ENCODE results near the gene G3BP1. TPM values are rescaled to one million over a fixed set of nuclear protein-coding genes. Genes with fewer than 3 reads are reported as not detected.

The G3BP1 gene
- total and polyA plus RNA-seq, 9 of the 15 experiments (the other 6 are each of a cell fraction or from before 2014, with no cell fraction given): 54.7 to 264 (median 105) TPM

DNA sequence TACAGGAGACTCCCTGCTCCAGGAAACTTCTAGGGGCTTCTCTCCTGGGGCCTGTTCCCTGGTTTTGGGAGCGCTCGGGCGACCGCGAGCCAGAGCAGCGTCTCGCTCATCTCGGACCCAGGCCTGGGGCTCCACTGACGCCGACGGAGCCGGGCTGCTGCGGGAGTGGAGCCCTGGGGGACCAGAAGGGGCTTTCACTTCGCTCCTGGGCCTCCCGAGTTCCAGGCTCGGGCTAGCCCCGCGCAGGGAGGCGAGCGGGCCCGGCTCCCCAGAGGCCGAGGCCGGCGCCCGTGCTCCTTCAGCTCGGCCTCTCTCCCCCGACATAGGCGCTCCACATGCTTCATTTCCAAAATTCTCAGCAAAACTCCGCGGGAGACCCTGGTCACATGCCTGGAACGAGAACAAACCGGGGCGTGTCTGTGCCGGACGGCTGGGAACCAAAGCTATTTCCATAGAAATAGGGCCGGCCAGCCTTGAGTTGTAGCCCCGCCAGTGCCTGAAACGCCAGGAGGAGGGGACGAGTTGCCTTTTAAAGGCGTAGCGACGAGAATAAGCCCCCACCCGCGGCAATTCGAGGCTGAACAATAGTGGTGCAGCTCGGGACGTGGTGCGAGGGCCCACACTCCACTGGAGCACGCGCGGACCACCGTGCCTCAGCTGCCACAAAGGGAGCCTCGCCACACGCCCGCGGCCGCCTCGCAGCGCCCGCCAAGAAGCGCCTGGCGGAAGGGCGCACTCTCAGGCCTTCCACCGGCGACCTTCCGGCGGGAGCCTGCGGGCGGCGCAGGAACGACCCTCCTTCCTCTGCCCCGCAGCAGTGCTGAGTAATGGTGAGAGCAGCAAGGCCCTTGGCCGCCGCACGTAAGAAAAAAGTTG, 1.1 kb upstream of the G3BP1 start (continued):
- TF ChIP-seq ATF6 (CRISPR knock-in tag; IDR thresholded peaks at IDR 0.05) (peak; percentile 57; the same call in 1 of the 2 replicates), MTA3 (IDR thresholded peaks at IDR 0.05; ENCODE audit: borderline replicate concordance) (no peak), ETV5 (CRISPR knock-in tag; IDR thresholded peaks at IDR 0.05; ENCODE audit: low read depth) (no peak), CEBPB (tag; IDR thresholded peaks at IDR 0.05) (no peak), PHF8 (IDR thresholded peaks at IDR 0.05; ENCODE audit: borderline replicate concordance, low read length) (peak; percentile 84), ZNF764 (CRISPR knock-in tag; IDR thresholded peaks at IDR 0.05; ENCODE audit: low read depth) (peak; percentile 53; the same call in 1 of the 2 replicates), ZNF583 (CRISPR knock-in tag; IDR thresholded peaks at IDR 0.05) (no peak; the same call in 1 of the 2 replicates), POLR2A (conservative IDR thresholded peaks at IDR 0.05) (0 out of 2 replicates have a peak, but pooled peaks have one; percentile 86), DACH1 (IDR thresholded peaks at IDR 0.05; ENCODE audit: partially characterized antibody) (no peak), ZZZ3 (IDR thresholded peaks at IDR 0.05) (0 out of 2 replicates have a peak, but pooled peaks have one; percentile 23), ZFX (CRISPR knock-in tag; IDR thresholded peaks at IDR 0.05) (peak; percentile 100), SIN3A (IDR thresholded peaks at IDR 0.05; ENCODE audit: borderline replicate concordance in 2 of 2, control insufficient read depth in 1 of 2, low read depth in 2 of 2, low read length in 2 of 2) (peak in 1 of 2 experiments; percentile 36; a peak in 1 of 4 replicates), HDAC1 (IDR thresholded peaks at IDR 0.05) (0 out of 4 replicates have a peak, but pooled peaks of 1 of the 2 experiments have one; percentile 22), GABPB1 (CRISPR knock-in tag; IDR thresholded peaks at IDR 0.05) (peak; percentile 82), SMAD4 (CRISPR knock-in tag; conservative IDR thresholded peaks at IDR 0.05) (peak; percentile 80)
- TF ChIP-seq, protein P1, sequence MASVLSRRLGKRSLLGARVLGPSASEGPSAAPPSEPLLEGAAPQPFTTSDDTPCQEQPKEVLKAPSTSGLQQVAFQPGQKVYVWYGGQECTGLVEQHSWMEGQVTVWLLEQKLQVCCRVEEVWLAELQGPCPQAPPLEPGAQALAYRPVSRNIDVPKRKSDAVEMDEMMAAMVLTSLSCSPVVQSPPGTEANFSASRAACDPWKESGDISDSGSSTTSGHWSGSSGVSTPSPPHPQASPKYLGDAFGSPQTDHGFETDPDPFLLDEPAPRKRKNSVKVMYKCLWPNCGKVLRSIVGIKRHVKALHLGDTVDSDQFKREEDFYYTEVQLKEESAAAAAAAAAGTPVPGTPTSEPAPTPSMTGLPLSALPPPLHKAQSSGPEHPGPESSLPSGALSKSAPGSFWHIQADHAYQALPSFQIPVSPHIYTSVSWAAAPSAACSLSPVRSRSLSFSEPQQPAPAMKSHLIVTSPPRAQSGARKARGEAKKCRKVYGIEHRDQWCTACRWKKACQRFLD (CRISPR knock-in tag; IDR thresholded peaks at IDR 0.05): peak; percentile 78; the same call in 1 of the 2 replicates
- TF ChIP-seq, protein P2, sequence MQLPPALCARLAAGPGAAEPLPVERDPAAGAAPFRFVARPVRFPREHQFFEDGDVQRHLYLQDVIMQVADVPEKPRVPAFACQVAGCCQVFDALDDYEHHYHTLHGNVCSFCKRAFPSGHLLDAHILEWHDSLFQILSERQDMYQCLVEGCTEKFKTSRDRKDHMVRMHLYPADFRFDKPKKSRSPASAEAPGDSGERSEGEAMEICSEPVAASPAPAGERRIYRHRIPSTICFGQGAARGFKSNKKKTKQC (CRISPR knock-in tag; IDR thresholded peaks at IDR 0.05): 0 out of 2 replicates have a peak, but pooled peaks have one; percentile 79
- TF ChIP-seq, protein P3, sequence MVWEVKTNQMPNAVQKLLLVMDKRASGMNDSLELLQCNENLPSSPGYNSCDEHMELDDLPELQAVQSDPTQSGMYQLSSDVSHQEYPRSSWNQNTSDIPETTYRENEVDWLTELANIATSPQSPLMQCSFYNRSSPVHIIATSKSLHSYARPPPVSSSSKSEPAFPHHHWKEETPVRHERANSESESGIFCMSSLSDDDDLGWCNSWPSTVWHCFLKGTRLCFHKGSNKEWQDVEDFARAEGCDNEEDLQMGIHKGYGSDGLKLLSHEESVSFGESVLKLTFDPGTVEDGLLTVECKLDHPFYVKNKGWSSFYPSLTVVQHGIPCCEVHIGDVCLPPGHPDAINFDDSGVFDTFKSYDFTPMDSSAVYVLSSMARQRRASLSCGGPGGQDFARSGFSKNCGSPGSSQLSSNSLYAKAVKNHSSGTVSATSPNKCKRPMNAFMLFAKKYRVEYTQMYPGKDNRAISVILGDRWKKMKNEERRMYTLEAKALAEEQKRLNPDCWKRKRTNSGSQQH (CRISPR knock-in tag; IDR thresholded peaks at IDR 0.05): no peak; the same call in 1 of the 2 replicates
- TF ChIP-seq, protein P4, sequence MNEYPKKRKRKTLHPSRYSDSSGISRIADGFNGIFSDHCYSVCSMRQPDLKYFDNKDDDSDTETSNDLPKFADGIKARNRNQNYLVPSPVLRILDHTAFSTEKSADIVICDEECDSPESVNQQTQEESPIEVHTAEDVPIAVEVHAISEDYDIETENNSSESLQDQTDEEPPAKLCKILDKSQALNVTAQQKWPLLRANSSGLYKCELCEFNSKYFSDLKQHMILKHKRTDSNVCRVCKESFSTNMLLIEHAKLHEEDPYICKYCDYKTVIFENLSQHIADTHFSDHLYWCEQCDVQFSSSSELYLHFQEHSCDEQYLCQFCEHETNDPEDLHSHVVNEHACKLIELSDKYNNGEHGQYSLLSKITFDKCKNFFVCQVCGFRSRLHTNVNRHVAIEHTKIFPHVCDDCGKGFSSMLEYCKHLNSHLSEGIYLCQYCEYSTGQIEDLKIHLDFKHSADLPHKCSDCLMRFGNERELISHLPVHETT (CRISPR knock-in tag; conservative IDR thresholded peaks at IDR 0.05 in 1 of 2, IDR thresholded peaks at IDR 0.05 in 1 of 2): peak in 1 of 2 experiments; percentile 45; a peak in 1 of 4 replicates

All from K562 (cell line).